HCT116 (cell line): ENCODE measurements around the gene RAPGEF1.

Experiments used
- CTCF ChIP-seq, 3 experiments: fragments of 200-600 bp in 1 of 3; sonication (generic) in 1 of 3; IDR thresholded peaks in 2 of 3; conservative IDR thresholded peaks in 1 of 3; 2 replicates each; pipeline ENCODE4 v1.5.1; 2012 to 2017; ENCODE audit warnings: low read depth in 2 of 3, low read length in 2 of 3, antibody characterized with exemption in 1 of 3, borderline replicate concordance in 1 of 3, control low read depth in 1 of 3, mild to moderate bottlenecking in 1 of 3, mixed read lengths in 1 of 3, mixed run types in 1 of 3, moderate library complexity in 1 of 3; ENCODE audit not compliant: insufficient read depth in 1 of 3
- JUND ChIP-seq: IDR thresholded peaks from 2 replicates; pipeline ENCODE4 v1.6.1; 2012
- MAX ChIP-seq: IDR thresholded peaks from 2 replicates; pipeline ENCODE4 v1.6.1; 2012
- POLR2A ChIP-seq: IDR thresholded peaks from 2 replicates; pipeline ENCODE4 v1.7.0; 2011; ENCODE audit warnings: borderline replicate concordance; ENCODE audit not compliant: insufficient read depth, insufficient read length; ENCODE audit errors: extremely low read depth
- ZFX ChIP-seq: fragments of 450-650 bp; IDR thresholded peaks from 2 replicates; pipeline ENCODE4 v1.6.1; 2017

- TF ChIP-seq CTCF (IDR thresholded peaks at IDR 0.05 in 2 of 3, conservative IDR thresholded peaks at IDR 0.05 in 1 of 3; ENCODE audit: borderline replicate concordance in 1 of 3, insufficient read depth in 1 of 3, low read depth in 2 of 3, low read length in 2 of 3), result no peak
- no peak for TF ChIP-seq MAX
- no peak for TF ChIP-seq ZFX
- TF ChIP-seq POLR2A, result no peak
- TF ChIP-seq JUND, result no peak
These were observed 43.9 kb downstream of the RAPGEF1 start for GRCh38 chr9:131695836-131696460.
